Measurements from ENCODE around the gene SCP2.

The SCP2 gene

GRCh38 chr1:53020588-53020987 is 93.5 kb downstream of the SCP2 start:
- DNase-seq (ENCODE audit: low read depth): no peak
- TF ChIP-seq CTCF (IDR thresholded peaks at IDR 0.05; ENCODE audit: control insufficient read depth, extremely low read depth, insufficient read depth): no peak
- H3K4me3 ChIP-seq (ENCODE audit: low read depth, low read length): no peak overlapping the region

- no peak for TF ChIP-seq CTCF (IDR thresholded peaks at IDR 0.05; ENCODE audit: control insufficient read depth, extremely low read depth, insufficient read depth)
- no peak overlapping the region for H3K4me3 ChIP-seq (ENCODE audit: low read depth, low read length)
- no peak for DNase-seq (ENCODE audit: low read depth)
Observed at GRCh38 chr1:53022179-53022578, 95.1 kb downstream of the SCP2 start.

GRCh38 chr1:53023546-53023945 is 96.5 kb downstream of the SCP2 start:
- DNase-seq (ENCODE audit: low read depth): no peak
- no peak for TF ChIP-seq CTCF (IDR thresholded peaks at IDR 0.05; ENCODE audit: control insufficient read depth, extremely low read depth, insufficient read depth)
- H3K4me3 ChIP-seq (ENCODE audit: low read depth, low read length): no peak overlapping the region

- no peak overlapping the region for H3K4me3 ChIP-seq (ENCODE audit: low read depth, low read length)
- no peak for TF ChIP-seq CTCF (IDR thresholded peaks at IDR 0.05; ENCODE audit: control insufficient read depth, extremely low read depth, insufficient read depth)
- no peak for DNase-seq (ENCODE audit: low read depth)
Observed at GRCh38 chr1:53024117-53024516, 97.0 kb downstream of the SCP2 start.

GRCh38 chr1:53025034-53025768 is 98.1 kb downstream of the SCP2 start:
- no peak for DNase-seq (ENCODE audit: low read depth)
- no peak overlapping the region for H3K4me3 ChIP-seq (ENCODE audit: low read depth, low read length)
- no peak for TF ChIP-seq CTCF (IDR thresholded peaks at IDR 0.05; ENCODE audit: control insufficient read depth, extremely low read depth, insufficient read depth)

GRCh38 chr1:53025769-53026112 is 98.7 kb downstream of the SCP2 start:
- no peak for DNase-seq (ENCODE audit: low read depth)
- TF ChIP-seq CTCF (IDR thresholded peaks at IDR 0.05; ENCODE audit: control insufficient read depth, extremely low read depth, insufficient read depth): no peak
- no peak overlapping the region for H3K4me3 ChIP-seq (ENCODE audit: low read depth, low read length)

GRCh38 chr1:53026254-53026653 is 99.2 kb downstream of the SCP2 start:
- no peak for TF ChIP-seq CTCF (IDR thresholded peaks at IDR 0.05; ENCODE audit: control insufficient read depth, extremely low read depth, insufficient read depth)
- no peak overlapping the region for H3K4me3 ChIP-seq (ENCODE audit: low read depth, low read length)
- no peak for DNase-seq (ENCODE audit: low read depth)

Data from LNCaP clone FGC (cell line).